ENCODE measurements around the gene EIF4EBP3.

EIF4EBP3 gene

DNA sequence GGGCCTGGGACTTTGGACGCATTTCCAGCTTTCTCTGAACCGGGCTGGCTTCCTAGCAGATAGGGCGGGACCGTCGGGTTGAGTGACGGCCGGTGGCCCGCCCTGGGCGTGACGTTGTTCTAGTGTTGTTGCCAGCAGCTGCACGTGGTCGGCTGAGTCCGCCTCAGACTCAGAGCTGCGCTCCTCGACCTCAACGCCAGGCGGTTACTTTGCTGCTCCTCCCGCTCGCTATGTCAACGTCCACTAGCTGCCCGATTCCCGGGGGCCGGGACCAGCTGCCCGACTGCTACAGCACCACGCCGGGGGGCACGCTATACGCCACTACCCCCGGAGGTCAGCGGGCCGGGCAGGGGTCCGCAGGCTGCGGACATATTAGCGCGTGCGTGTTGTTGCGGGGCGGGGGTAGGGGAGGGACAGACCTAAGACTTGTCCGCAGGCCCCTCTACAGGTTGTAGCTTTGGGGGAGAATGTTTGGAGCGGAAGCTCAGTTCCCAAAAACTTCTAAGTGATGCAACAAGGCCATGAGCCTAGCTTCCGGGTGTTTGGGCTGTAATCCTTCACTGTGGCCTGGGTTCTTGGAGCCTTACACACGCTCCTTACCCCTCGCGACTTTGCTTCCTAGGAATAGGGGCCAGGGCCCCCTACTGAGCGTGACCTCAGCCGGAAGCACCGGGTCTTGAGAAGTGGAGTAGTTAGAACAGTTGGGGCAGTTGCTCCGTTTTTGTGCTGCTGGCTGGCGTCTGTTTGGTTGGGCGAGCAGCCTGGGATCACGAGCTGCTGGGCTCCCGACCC is at the start of gene EIF4EBP3:
TSS of gene EIF4EBP3 (plus strand) at position 155 of the 792 bp plus-strand sequence. CDS start at position 231, 76 bp downstream.
- TF ChIP-seq, protein P1, sequence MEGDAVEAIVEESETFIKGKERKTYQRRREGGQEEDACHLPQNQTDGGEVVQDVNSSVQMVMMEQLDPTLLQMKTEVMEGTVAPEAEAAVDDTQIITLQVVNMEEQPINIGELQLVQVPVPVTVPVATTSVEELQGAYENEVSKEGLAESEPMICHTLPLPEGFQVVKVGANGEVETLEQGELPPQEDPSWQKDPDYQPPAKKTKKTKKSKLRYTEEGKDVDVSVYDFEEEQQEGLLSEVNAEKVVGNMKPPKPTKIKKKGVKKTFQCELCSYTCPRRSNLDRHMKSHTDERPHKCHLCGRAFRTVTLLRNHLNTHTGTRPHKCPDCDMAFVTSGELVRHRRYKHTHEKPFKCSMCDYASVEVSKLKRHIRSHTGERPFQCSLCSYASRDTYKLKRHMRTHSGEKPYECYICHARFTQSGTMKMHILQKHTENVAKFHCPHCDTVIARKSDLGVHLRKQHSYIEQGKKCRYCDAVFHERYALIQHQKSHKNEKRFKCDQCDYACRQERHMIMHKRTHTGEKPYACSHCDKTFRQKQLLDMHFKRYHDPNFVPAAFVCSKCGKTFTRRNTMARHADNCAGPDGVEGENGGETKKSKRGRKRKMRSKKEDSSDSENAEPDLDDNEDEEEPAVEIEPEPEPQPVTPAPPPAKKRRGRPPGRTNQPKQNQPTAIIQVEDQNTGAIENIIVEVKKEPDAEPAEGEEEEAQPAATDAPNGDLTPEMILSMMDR (IDR thresholded peaks at IDR 0.05; ENCODE audit: borderline replicate concordance, insufficient read depth, low read depth, low read length): peak; percentile 59
- peak within 1 kb of the TSS; percentile 17 for H3K4me3 ChIP-seq (ENCODE audit: low read depth, low read length)

DNA sequence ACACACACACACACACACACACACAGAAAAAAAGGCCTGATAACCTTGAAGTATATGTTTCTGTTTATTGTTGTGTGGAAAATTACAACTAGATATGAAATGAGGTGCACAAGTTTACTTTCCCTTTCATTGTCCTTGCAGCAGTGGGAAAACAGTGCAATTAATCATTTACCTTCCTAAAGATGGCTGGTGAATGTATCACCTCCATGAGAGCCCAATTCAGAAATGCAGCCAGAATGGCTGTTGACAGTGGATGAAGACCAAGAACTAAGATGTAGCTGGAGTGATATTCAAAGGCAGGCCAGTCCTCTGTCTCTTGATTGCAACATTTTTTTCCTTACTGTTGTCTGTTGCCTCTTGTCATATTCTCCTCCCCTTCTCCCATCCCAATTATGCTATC is 49.6 kb upstream of the EIF4EBP3 start:
- TF ChIP-seq, protein P1 (IDR thresholded peaks at IDR 0.05; ENCODE audit: borderline replicate concordance, insufficient read depth, low read depth, low read length): no peak

DNA sequence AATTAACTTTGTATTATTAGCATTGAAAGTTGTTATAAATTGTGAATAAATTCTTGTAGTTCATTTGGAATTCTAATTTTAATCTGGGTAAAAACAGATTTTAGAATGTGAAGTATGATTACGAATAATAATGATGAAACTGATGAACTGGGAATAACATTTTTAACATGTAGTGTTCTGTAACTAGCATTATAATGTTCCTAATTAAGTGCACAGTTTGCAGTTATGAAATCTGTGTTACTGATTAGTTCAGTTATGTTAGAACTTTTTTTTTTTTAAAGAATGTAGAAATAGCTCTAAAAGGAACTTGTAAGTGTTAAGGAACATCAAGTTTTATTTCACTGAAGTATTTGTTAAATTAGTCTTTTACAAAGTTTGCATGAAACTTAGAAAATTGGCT is 48.9 kb upstream of the EIF4EBP3 start:
- TF ChIP-seq, protein P1 (IDR thresholded peaks at IDR 0.05; ENCODE audit: borderline replicate concordance, insufficient read depth, low read depth, low read length): no peak
- no peak overlapping the region for H3K4me3 ChIP-seq (ENCODE audit: low read depth, low read length)

More for the DNA sequence above, 49.6 kb upstream of the EIF4EBP3 start:
- H3K4me3 ChIP-seq (ENCODE audit: low read depth, low read length): no peak overlapping the region

DNA sequence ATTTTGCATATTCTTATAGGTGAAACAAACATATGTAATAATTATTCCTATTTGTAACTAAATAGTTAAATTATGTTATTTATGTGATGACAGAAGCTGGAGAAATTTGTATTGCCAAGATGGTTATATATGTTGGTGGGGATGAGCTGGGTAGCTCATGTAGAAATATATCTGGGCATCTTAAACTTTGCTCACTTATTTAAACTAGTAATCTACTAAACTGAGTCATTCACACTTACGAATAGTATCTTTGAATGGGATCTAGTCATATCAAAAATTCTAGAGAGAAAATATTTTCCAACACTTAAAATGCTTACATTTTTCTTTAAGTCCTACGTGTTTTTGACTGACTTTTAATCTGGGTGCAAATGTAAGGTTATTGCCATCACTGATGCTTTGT is 44.6 kb upstream of the EIF4EBP3 start:
- TF ChIP-seq, protein P1 (IDR thresholded peaks at IDR 0.05; ENCODE audit: borderline replicate concordance, insufficient read depth, low read depth, low read length): no peak
- H3K4me3 ChIP-seq (ENCODE audit: low read depth, low read length): no peak overlapping the region

DNA sequence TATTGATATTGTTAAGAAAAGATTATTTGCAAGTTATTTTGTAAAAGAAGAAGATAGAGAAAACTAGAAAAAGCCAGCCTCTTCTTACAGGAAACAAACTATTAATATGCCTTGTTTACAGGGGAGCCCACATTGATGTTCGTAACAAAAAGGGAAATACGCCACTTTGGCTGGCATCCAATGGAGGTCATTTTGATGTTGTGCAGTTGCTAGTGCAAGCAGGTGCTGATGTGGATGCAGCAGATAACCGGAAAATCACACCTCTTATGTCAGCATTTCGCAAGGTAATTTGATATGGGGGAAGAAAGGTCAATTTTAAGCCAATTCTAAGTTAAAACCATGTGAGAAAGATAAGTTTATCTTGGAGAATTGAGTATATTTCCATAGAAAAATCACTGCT is 37.6 kb upstream of the EIF4EBP3 start:
- no peak overlapping the region for H3K4me3 ChIP-seq (ENCODE audit: low read depth, low read length)
- TF ChIP-seq, protein P1 (IDR thresholded peaks at IDR 0.05; ENCODE audit: borderline replicate concordance, insufficient read depth, low read depth, low read length): no peak

DNA sequence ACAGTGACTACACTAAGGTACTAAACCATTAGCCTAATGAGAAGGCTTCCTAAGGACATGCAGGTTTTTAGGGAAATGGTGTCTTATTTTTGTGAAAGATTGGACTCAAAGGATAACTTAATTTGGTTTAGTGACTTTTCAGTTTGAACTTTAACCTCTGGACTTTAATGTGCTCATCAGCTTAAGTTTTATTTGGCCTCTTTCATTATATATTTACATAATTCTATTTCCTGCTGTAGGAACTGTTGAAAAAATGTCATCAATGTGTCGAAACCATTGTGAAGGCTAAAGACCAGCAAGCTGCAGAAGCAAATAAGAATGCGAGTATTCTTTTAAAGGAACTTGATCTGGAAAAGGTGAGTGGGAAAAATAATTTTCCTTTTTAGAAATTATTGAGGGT is 34.3 kb upstream of the EIF4EBP3 start:
- no peak overlapping the region for H3K4me3 ChIP-seq (ENCODE audit: low read depth, low read length)
- TF ChIP-seq, protein P1 (IDR thresholded peaks at IDR 0.05; ENCODE audit: borderline replicate concordance, insufficient read depth, low read depth, low read length): no peak

DNA sequence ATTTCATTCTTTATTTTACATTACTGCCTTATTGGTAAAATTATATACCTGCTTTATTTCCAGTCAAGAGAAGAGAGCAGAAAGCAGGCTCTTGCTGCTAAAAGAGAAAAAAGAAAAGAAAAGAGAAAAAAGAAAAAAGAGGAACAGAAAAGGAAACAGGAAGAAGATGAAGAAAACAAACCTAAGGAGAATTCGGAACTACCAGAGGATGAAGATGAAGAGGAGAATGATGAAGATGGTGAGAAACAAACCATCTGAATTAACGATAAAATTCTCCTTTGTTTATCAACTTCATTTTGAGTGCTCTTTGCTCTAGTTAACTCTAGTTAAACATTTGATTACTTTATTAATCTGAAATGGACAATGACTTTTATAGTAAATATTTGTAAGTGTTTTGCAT is 23.5 kb upstream of the EIF4EBP3 start:
- no peak overlapping the region for H3K4me3 ChIP-seq (ENCODE audit: low read depth, low read length)
- TF ChIP-seq, protein P1 (IDR thresholded peaks at IDR 0.05; ENCODE audit: borderline replicate concordance, insufficient read depth, low read depth, low read length): no peak
